GM12878 (cell line): ENCODE results near the gene PKN2. TPM values are rescaled to one million over a fixed set of nuclear protein-coding genes. Genes with fewer than 3 reads are reported as not detected.

Source experiments
- ATAC-seq: fragments of 200-7000 bp; cut with Tn5 transposase; 3 replicates; pipeline ENCODE4 v1.9.1; 2020; ENCODE audit warnings: mild to moderate bottlenecking, moderate library complexity
- BruUV-seq: library from RNA; stranded (reverse); fragments of 400-500 nt; replicated peaks from 2 replicates; lab custom pipeline; 2021; lab: Mats Ljungman, UMichigan
- CTCF ChIA-PET: fragments of 300-600 bp; sonication (Branson Sonifier 250); formaldehyde crosslinking; extraction: SDS; loops from one replicate; lab custom pipeline; 2021; ENCODE audit warnings: inconsistent platforms; lab: Yijun Ruan, JAX
- POLR2A ChIA-PET: fragments of 350-600 bp; formaldehyde crosslinking; extraction: SDS; loops from one replicate; lab custom pipeline; 2021; ENCODE audit warnings: inconsistent platforms; lab: Charles Lee
- RAD21 ChIA-PET: fragments of 300-600 bp; sonication (Branson Sonifier 250); formaldehyde crosslinking; loops from one replicate; lab custom pipeline; 2023; ENCODE audit warnings: antibody characterized with exemption; ENCODE audit not compliant: unreplicated experiment; lab: Charles Lee
- SMC1A ChIA-PET: fragments of 300-600 bp; sonication (Branson Sonifier 250); formaldehyde crosslinking; loops from one replicate; lab custom pipeline; 2023; ENCODE audit not compliant: unreplicated experiment, uncharacterized antibody; lab: Charles Lee
- DNase-seq: peaks from one replicate; pipeline ENCODE4 v3.0.0-alpha.2; 2011; ENCODE audit warnings: low read depth, low spot score
- FAIRE-seq: peaks from 3 replicates; lab custom pipeline; 2011; peaks lifted over from hg19 to GRCh38; lab: Jason Lieb, UNC
- H2AFZ ChIP-seq: 2 replicates; pipeline ENCODE4 v1.6.0; 2011; ENCODE audit warnings: low read depth, low read length, control low read depth; ENCODE audit not compliant: control insufficient read depth
- H3K27ac ChIP-seq: 2 replicates; pipeline ENCODE4 v1.5.1; 2011; ENCODE audit warnings: control low read depth; ENCODE audit not compliant: control insufficient read depth, insufficient read depth
- H3K27me3 ChIP-seq, 2 experiments: replicated peaks in 1 of 2; 2 replicates each; pipeline versions ENCODE4 v1.6.0 to v1.6.1; 2011; ENCODE audit warnings: low read length in 1 of 2; ENCODE audit not compliant: control insufficient read depth in 2 of 2, insufficient read depth in 2 of 2
- H3K36me3 ChIP-seq, 2 experiments: 2 replicates each; pipeline ENCODE4 v1.5.1; 2011; ENCODE audit warnings: low read length in 1 of 2; ENCODE audit not compliant: control insufficient read depth in 2 of 2, insufficient read depth in 2 of 2
- H3K4me1 ChIP-seq: 2 replicates; pipeline ENCODE4 v1.6.1; 2011; ENCODE audit warnings: mild to moderate bottlenecking, low read length, moderate library complexity, mixed read lengths; ENCODE audit not compliant: control insufficient read depth, insufficient read depth
- H3K4me2 ChIP-seq: 2 replicates; pipeline ENCODE4 v1.6.0; 2011; ENCODE audit warnings: control low read depth; ENCODE audit not compliant: control insufficient read depth, insufficient read depth
- H3K4me3 ChIP-seq: fragments of 200-600 bp; sonication (generic); 2 replicates; pipeline ENCODE4 v1.5.1; 2016
- H3K79me2 ChIP-seq: 2 replicates; pipeline ENCODE4 v1.6.0; 2011; ENCODE audit warnings: low read length; ENCODE audit not compliant: control insufficient read depth, insufficient read depth
- H3K9ac ChIP-seq: 2 replicates; pipeline ENCODE4 v1.8.0; 2011; ENCODE audit warnings: low read length, control low read depth, mixed read lengths; ENCODE audit not compliant: control insufficient read depth, insufficient read depth
- H3K9me3 ChIP-seq: replicated peaks from 3 replicates; pipeline ENCODE4 v1.5.1; 2011; ENCODE audit warnings: mild to moderate bottlenecking, low read length; ENCODE audit not compliant: control insufficient read depth, insufficient read depth
- H4K20me1 ChIP-seq: 2 replicates; pipeline ENCODE4 v1.6.0; 2011; ENCODE audit not compliant: control insufficient read depth, insufficient read depth
- BRCA1 ChIP-seq: IDR thresholded peaks from 2 replicates; pipeline ENCODE4 v1.6.1; 2011; ENCODE audit warnings: low read depth, low read length, improper control_type of control experiment
- CTCF ChIP-seq, 3 experiments: IDR thresholded peaks in 2 of 3; conservative IDR thresholded peaks in 1 of 3; 2 replicates each; pipeline ENCODE4 v1.5.1; 2011; ENCODE audit warnings: low read depth in 3 of 3, low read length in 3 of 3, mild to moderate bottlenecking in 3 of 3, control low read depth in 2 of 3, moderate library complexity in 2 of 3, inconsistent platforms in 1 of 3, mixed read lengths in 1 of 3; ENCODE audit not compliant: control insufficient read depth in 2 of 3, insufficient read depth in 1 of 3; ENCODE audit errors: extremely low read depth in 1 of 3
- E2F8 ChIP-seq: fragments of 450-650 bp; IDR thresholded peaks from 2 replicates; pipeline ENCODE4 v1.6.1; 2018; ENCODE audit warnings: mild to moderate bottlenecking, low read depth, moderate library complexity; ENCODE audit not compliant: partially characterized antibody
- GATAD2B ChIP-seq: fragments of 450-650 bp; conservative IDR thresholded peaks from 2 replicates; pipeline ENCODE4 v1.6.1; 2017; ENCODE audit warnings: low read depth, mild to moderate bottlenecking, moderate library complexity
- IRF4 ChIP-seq: IDR thresholded peaks from 2 replicates; pipeline ENCODE4 v1.6.1; 2011; ENCODE audit warnings: low read depth, low read length
- KDM1A ChIP-seq: fragments of 200-600 bp; sonication (generic); IDR thresholded peaks from 2 replicates; pipeline ENCODE4 v1.6.1; 2016; ENCODE audit warnings: borderline replicate concordance
- MTA3 ChIP-seq: IDR thresholded peaks from 2 replicates; pipeline ENCODE4 v1.6.1; 2012; ENCODE audit warnings: low read length, inconsistent platforms, borderline replicate concordance
- SMC3 ChIP-seq: IDR thresholded peaks from 2 replicates; pipeline ENCODE4 v1.6.1; 2011; ENCODE audit warnings: low read length, improper control_type of control experiment, borderline replicate concordance
- SP1 ChIP-seq: IDR thresholded peaks from one replicate; pipeline ENCODE4 v1.6.1; 2011; ENCODE audit warnings: low read depth, low read length
- SRF ChIP-seq, 2 experiments: IDR thresholded peaks; 2 replicates each; pipeline ENCODE4 v1.6.1; 2011; ENCODE audit warnings: low read depth in 2 of 2, low read length in 2 of 2, mild to moderate bottlenecking in 1 of 2, moderate library complexity in 1 of 2
- TARDBP ChIP-seq: IDR thresholded peaks from 2 replicates; pipeline ENCODE4 v1.6.1; 2016; ENCODE audit warnings: borderline replicate concordance
- ZBED1 ChIP-seq: IDR thresholded peaks from 2 replicates; pipeline ENCODE4 v1.6.1; 2016; ENCODE audit warnings: borderline replicate concordance
- ZBTB4 ChIP-seq: fragments of 450-650 bp; formaldehyde crosslinking; IDR thresholded peaks from 2 replicates; pipeline ENCODE4 v1.4.0; 2022; ENCODE audit warnings: mild to moderate bottlenecking, moderate library complexity
- WGBS: methylation state at CpG from one replicate; pipeline ENCODE4 v1.1.6; 2016; ENCODE audit warnings: low lambda C conversion rate; ENCODE audit not compliant: insufficient replicate concordance, insufficient coverage; ENCODE audit errors: missing lambda C conversion rate; 5-methylcytosine and 5-hydroxymethylcytosine counted together
- in situ Hi-C: fragments of 300-500 bp; cut with MboI; formaldehyde crosslinking; loops from 9 replicates; pipeline ENCODE4 v1.14.3; 2018; ENCODE audit warnings: mixed read lengths
- intact Hi-C: fragments of 100-400 bp; cut with micrococcal nuclease; formaldehyde crosslinking; loops from one replicate; pipeline ENCODE4 v1.14.2; 2022; ENCODE audit not compliant: unreplicated experiment
- polyA plus RNA-seq, 11 experiments: library from polyadenylated mRNA; depleted of rRNA in 4 of 11; unstranded in 6 of 11; stranded (reverse) in 5 of 11; fragments of >200 nt; fragmentation: Nextera tagmentation in 4 of 11; fragmentation: Illumina TruSeq in 1 of 11; extraction: Ambion mirVana in 4 of 11; extraction: Trizol in 1 of 11; gene quantifications; 1 replicate in 1 of 11; 2 replicates in 10 of 11; pipeline versions ENCODE4 v1.2.1 to v1.2.3, GENCODE V29; 2011 to 2016; ENCODE audit warnings: inconsistent platforms in 2 of 11, missing spikeins in 2 of 11, low read depth in 1 of 11
- total RNA-seq, 4 experiments: library from RNA; depleted of rRNA in 3 of 4; stranded (reverse); fragments of >200 nt in 3 of 4; fragmentation: Illumina TruSeq in 1 of 4; extraction: Trizol in 1 of 4; gene quantifications; 2 replicates each; pipeline versions ENCODE4 v1.2.1 to v1.2.3, GENCODE V29; 2013 to 2021

PKN2 gene
- total and polyA plus RNA-seq, 10 of the 15 experiments (the other 5 are each of a cell fraction or from before 2014, with no cell fraction given): 2.6 to 18.3 (median 12.9) TPM

- WGBS: 88% methylated on average over 4 of the region's 4 CpGs
- intact Hi-C loops (no loop called here), in situ Hi-C loops (no loop called here)
- no peak overlapping the region for H2AFZ ChIP-seq
- SMC1A ChIA-PET: interaction anchor here (0.8 to 1.8 kb wide), 2 partner anchors 12 to 29 kb away, joined by 3 to 7 read pairs; no protein-coding TSS in a partner anchor
- TF ChIP-seq IRF4 (no peak), SP1 (no peak), ZBED1 (no peak), SMC3 (no peak), ZBTB4 (no peak), KDM1A (no peak), TARDBP (no peak), MTA3 (no peak), CTCF (IDR thresholded peaks at IDR 0.05 in 2 of 3, conservative IDR thresholded peaks at IDR 0.05 in 1 of 3; ENCODE audit: control insufficient read depth in 2 of 3, extremely low read depth in 1 of 3, insufficient read depth in 1 of 3, low read depth in 3 of 3, low read length in 3 of 3) (no peak), BRCA1 (no peak), E2F8 (no peak), GATAD2B (no peak), SRF (IDR thresholded peaks at IDR 0.05; ENCODE audit: low read depth in 2 of 2, low read length in 2 of 2) (no peak)
- peaks cover 6% of the 10 kb centered on the region for H3K9me3 ChIP-seq
- H3K4me1 ChIP-seq: peaks cover 3% of the 10 kb centered on the region
- DNase-seq: no peak
- RAD21 ChIA-PET: no interaction called here
- FAIRE-seq: no peak
- no peaks in the 10 kb centered on the region for H3K27me3 ChIP-seq
- H3K27ac ChIP-seq: no peak overlapping the region
- BruUV-seq: no TSS peak
- POLR2A ChIA-PET: no interaction called here
- H3K36me3 ChIP-seq: peaks cover 2 to 7% of the 10 kb centered on the region in 2 experiments; a peak in 2 of 4 replicates
- no peak overlapping the region for H3K9ac ChIP-seq
- no peak overlapping the region for H3K4me2 ChIP-seq
- CTCF ChIA-PET: interaction anchor here (1.3 to 2.0 kb wide), 4 partner anchors 12 to 75 kb away, joined by 3 to 5 read pairs (median 3); no protein-coding TSS in a partner anchor
- peaks cover 31% of the 10 kb centered on the region for H3K79me2 ChIP-seq
- no peaks in the 10 kb centered on the region for H4K20me1 ChIP-seq
- H3K4me3 ChIP-seq: no peak overlapping the region
- peak; percentile 29; the same call in 2 of the 3 replicates for ATAC-seq
Measured at GRCh38 chr1:88730132-88730675, 46.1 kb downstream of the PKN2 start.
